ENCODE data around the gene CCDC85B.

GRCh38 chr11:65922565-65922964 lies 32.1 kb downstream of the CCDC85B start:
- TF ChIP-seq, protein P1, sequence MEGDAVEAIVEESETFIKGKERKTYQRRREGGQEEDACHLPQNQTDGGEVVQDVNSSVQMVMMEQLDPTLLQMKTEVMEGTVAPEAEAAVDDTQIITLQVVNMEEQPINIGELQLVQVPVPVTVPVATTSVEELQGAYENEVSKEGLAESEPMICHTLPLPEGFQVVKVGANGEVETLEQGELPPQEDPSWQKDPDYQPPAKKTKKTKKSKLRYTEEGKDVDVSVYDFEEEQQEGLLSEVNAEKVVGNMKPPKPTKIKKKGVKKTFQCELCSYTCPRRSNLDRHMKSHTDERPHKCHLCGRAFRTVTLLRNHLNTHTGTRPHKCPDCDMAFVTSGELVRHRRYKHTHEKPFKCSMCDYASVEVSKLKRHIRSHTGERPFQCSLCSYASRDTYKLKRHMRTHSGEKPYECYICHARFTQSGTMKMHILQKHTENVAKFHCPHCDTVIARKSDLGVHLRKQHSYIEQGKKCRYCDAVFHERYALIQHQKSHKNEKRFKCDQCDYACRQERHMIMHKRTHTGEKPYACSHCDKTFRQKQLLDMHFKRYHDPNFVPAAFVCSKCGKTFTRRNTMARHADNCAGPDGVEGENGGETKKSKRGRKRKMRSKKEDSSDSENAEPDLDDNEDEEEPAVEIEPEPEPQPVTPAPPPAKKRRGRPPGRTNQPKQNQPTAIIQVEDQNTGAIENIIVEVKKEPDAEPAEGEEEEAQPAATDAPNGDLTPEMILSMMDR (IDR thresholded peaks at IDR 0.05; ENCODE audit: low read length) = no peak
- no peak for TF ChIP-seq EZH2 (IDR thresholded peaks at IDR 0.05; ENCODE audit: borderline replicate concordance, low read length)
